HepG2 (cell line): ENCODE results near the gene IRGQ. TPM values are rescaled to one million over a fixed set of nuclear protein-coding genes. Genes with fewer than 3 reads are reported as not detected.

Source experiments
- AGO2 ChIP-seq: fragments of 200-400 bp; formaldehyde crosslinking; optimal IDR thresholded peaks from 2 replicates; pipeline ENCODE3; 2017; ENCODE audit warnings: mild to moderate bottlenecking, low read depth, low read length, moderate library complexity
- ARNT ChIP-seq: fragments of 450-650 bp; IDR thresholded peaks from 2 replicates; pipeline ENCODE4 v1.6.1; 2017
- DR1 ChIP-seq: sonication (generic); formaldehyde crosslinking; IDR thresholded peaks from 2 replicates; pipeline ENCODE4 v1.8.0; 2021; ENCODE audit warnings: mild to moderate bottlenecking, missing genetic modification reagents, inconsistent platforms
- EED ChIP-seq: sonication (generic); formaldehyde crosslinking; IDR thresholded peaks from 2 replicates; pipeline ENCODE4 v1.5.0; 2020; ENCODE audit warnings: mild to moderate bottlenecking, missing genetic modification reagents
- HDAC2 ChIP-seq: sonication (generic); formaldehyde crosslinking; IDR thresholded peaks from 2 replicates; pipeline ENCODE4 v1.4.0; 2020; ENCODE audit warnings: missing genetic modification reagents
- MATR3 ChIP-seq: sonication (generic); formaldehyde crosslinking; IDR thresholded peaks from 2 replicates; pipeline ENCODE4 v1.4.0; 2020; ENCODE audit warnings: missing genetic modification reagents
- MIXL1 ChIP-seq: IDR thresholded peaks from 2 replicates; pipeline ENCODE4 v1.6.1; 2016
- MLXIP ChIP-seq: sonication (generic); formaldehyde crosslinking; IDR thresholded peaks from 2 replicates; pipeline ENCODE4 v1.9.0; 2021; ENCODE audit warnings: missing genetic modification reagents, borderline replicate concordance
- MYNN ChIP-seq: sonication (generic); formaldehyde crosslinking; IDR thresholded peaks from 2 replicates; pipeline ENCODE4 v1.4.0; 2020; ENCODE audit warnings: mild to moderate bottlenecking, low read depth, missing genetic modification reagents
- NAIF1 ChIP-seq: sonication (generic); formaldehyde crosslinking; IDR thresholded peaks from 2 replicates; pipeline ENCODE4 v1.5.0; 2020; ENCODE audit warnings: mild to moderate bottlenecking, missing genetic modification reagents, borderline replicate concordance
- PHF5A ChIP-seq: IDR thresholded peaks from one replicate; pipeline ENCODE4 v1.6.1; 2018; ENCODE audit warnings: low read depth, missing genetic modification reagents; ENCODE audit not compliant: unreplicated experiment
- RBAK ChIP-seq: sonication (generic); formaldehyde crosslinking; IDR thresholded peaks from 2 replicates; pipeline ENCODE4 v1.5.1; 2020; ENCODE audit warnings: mild to moderate bottlenecking, missing genetic modification reagents
- RFXAP ChIP-seq: sonication (generic); formaldehyde crosslinking; IDR thresholded peaks from 2 replicates; pipeline ENCODE4 v1.4.0; 2020; ENCODE audit warnings: missing genetic modification reagents, borderline replicate concordance
- SNAI1 ChIP-seq: sonication (generic); formaldehyde crosslinking; IDR thresholded peaks from 2 replicates; pipeline ENCODE4 v1.5.0; 2020; ENCODE audit warnings: mild to moderate bottlenecking, missing genetic modification reagents, borderline replicate concordance
- THYN1 ChIP-seq: sonication (generic); formaldehyde crosslinking; IDR thresholded peaks from 2 replicates; pipeline ENCODE4 v1.8.1; 2023; ENCODE audit warnings: low read depth, mild to moderate bottlenecking, moderate library complexity, missing genetic modification reagents, borderline replicate concordance
- ZKSCAN1 ChIP-seq: fragments of 150-350 bp; IDR thresholded peaks from 2 replicates; pipeline ENCODE4 v1.6.1; 2014; ENCODE audit warnings: low read length
- ZKSCAN5 ChIP-seq: sonication (generic); formaldehyde crosslinking; IDR thresholded peaks from 2 replicates; pipeline ENCODE4 v1.5.1; 2020; ENCODE audit warnings: mild to moderate bottlenecking, missing genetic modification reagents
- ZNF30 ChIP-seq: sonication (generic); formaldehyde crosslinking; IDR thresholded peaks from 2 replicates; pipeline ENCODE4 v1.5.0; 2020; ENCODE audit warnings: mild to moderate bottlenecking, missing genetic modification reagents
- ZNF564 ChIP-seq: sonication (generic); formaldehyde crosslinking; IDR thresholded peaks from 2 replicates; pipeline ENCODE4 v1.8.1; 2023; ENCODE audit warnings: mild to moderate bottlenecking, missing genetic modification reagents
- ZNF678 ChIP-seq: sonication (generic); formaldehyde crosslinking; IDR thresholded peaks from 2 replicates; pipeline ENCODE4 v1.4.0; 2020; ENCODE audit warnings: mild to moderate bottlenecking, missing genetic modification reagents
- ZNF777 ChIP-seq: sonication (generic); formaldehyde crosslinking; IDR thresholded peaks from 2 replicates; pipeline ENCODE4 v1.4.0; 2020; ENCODE audit warnings: missing genetic modification reagents
- polyA plus RNA-seq, 8 experiments: library from polyadenylated mRNA; depleted of rRNA in 3 of 8; stranded (reverse) in 7 of 8; unstranded in 1 of 8; fragments of >200 nt; fragmentation: Illumina TruSeq in 4 of 8; extraction: Trizol in 4 of 8; gene quantifications; 2 replicates each; pipeline versions ENCODE4 v1.2.1 to v1.2.3, GENCODE V29; 2011 to 2016; ENCODE audit warnings: low read depth in 4 of 8, missing spikeins in 1 of 8, mixed read lengths in 1 of 8; ENCODE audit not compliant: insufficient read depth in 1 of 8
- total RNA-seq, 5 experiments: library from RNA; depleted of rRNA; stranded (reverse); fragments of >200 nt; fragmentation: Illumina TruSeq; extraction: Trizol; gene quantifications; 2 replicates each; pipeline ENCODE4 v1.2.3, GENCODE V29; 2016; ENCODE audit warnings: low read depth in 1 of 5
- TF ChIP-seq, protein P1 (sequence below): sonication (generic); formaldehyde crosslinking; IDR thresholded peaks from 2 replicates; pipeline ENCODE4 v1.4.0; 2020; ENCODE audit warnings: missing genetic modification reagents
- TF ChIP-seq, protein P2 (sequence below): IDR thresholded peaks from 2 replicates; pipeline ENCODE4 v1.6.1; 2016; ENCODE audit warnings: missing compliant biosample characterization, missing genetic modification reagents, borderline replicate concordance

Gene IRGQ
- total and polyA plus RNA-seq, 2 of the 13 experiments (the other 11 are each of a cell fraction or from before 2014, with no cell fraction given) = 11.6 to 12.4 TPM

DNA sequence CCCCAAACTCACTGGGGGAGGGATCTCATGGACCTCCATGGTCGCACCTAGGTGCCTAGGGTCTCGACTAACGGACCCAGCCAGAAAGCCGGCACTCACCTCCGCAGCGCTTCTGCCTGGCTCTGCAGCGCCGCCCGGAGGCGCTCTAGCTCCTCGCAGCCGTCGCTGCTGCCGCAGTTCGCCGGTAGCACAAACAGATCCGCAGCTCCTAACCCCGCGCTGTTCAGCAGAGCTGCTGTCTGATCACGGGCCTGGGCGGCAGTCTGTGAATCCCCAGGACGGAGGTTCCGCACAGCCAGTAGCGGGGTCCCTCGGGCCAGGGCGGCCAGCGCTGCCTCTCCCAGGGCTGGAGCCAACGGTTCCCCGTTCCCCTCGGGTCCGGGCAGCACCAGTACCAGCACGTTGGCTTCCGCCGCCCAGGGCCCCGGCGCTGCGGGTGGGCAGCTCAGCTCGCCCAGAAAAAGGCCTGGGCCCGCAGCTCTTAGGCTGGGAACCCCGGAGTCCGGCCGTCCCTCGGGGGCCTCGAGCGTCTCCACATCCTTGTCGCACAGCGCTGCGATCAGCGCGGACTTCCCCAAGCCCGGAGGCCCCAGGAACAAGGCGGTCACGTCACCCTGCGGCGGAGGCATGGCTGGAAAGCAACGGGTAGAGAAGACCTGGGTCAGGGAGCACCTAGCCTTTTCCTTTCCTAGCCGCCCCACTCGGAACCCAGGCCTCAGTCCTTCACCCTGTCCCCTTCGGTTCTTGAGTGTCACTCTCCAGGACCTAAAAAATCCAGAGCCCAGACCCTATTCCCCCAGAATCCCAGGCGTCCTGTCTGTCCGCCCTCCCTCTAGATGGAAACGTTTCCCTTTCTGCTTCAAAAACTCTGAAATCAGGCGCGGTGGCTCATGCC lies 977 bp downstream of the IRGQ start (continued):
- TF ChIP-seq, protein P1, sequence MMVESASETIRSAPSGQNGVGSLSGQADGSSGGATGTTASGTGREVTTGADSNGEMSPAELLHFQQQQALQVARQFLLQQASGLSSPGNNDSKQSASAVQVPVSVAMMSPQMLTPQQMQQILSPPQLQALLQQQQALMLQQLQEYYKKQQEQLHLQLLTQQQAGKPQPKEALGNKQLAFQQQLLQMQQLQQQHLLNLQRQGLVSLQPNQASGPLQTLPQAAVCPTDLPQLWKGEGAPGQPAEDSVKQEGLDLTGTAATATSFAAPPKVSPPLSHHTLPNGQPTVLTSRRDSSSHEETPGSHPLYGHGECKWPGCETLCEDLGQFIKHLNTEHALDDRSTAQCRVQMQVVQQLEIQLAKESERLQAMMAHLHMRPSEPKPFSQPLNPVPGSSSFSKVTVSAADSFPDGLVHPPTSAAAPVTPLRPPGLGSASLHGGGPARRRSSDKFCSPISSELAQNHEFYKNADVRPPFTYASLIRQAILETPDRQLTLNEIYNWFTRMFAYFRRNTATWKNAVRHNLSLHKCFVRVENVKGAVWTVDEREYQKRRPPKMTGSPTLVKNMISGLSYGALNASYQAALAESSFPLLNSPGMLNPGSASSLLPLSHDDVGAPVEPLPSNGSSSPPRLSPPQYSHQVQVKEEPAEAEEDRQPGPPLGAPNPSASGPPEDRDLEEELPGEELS (CRISPR knock-in tag) = no peak
- TF ChIP-seq MATR3 (CRISPR knock-in tag) (no peak), MIXL1 (CRISPR knock-in tag) (no peak), RBAK (no peak), RFXAP (CRISPR knock-in tag) (no peak), NAIF1 (no peak), MLXIP (no peak), ZNF678 (CRISPR knock-in tag) (no peak), EED (peak; percentile 74; the same call in 1 of the 2 replicates), THYN1 (no peak), ZNF777 (CRISPR knock-in tag) (no peak), ZNF564 (CRISPR knock-in tag) (peak; percentile 92), HDAC2 (CRISPR knock-in tag) (no peak; the same call in 1 of the 2 replicates), AGO2 (peak; percentile 51), ZNF30 (CRISPR knock-in tag) (no peak), ARNT (no peak), SNAI1 (CRISPR knock-in tag) (no peak), PHF5A (CRISPR knock-in tag) (no peak), ZKSCAN5 (CRISPR knock-in tag) (no peak), MYNN (CRISPR knock-in tag) (no peak), DR1 (CRISPR knock-in tag) (no peak), ZKSCAN1 (no peak)
- TF ChIP-seq, protein P2, sequence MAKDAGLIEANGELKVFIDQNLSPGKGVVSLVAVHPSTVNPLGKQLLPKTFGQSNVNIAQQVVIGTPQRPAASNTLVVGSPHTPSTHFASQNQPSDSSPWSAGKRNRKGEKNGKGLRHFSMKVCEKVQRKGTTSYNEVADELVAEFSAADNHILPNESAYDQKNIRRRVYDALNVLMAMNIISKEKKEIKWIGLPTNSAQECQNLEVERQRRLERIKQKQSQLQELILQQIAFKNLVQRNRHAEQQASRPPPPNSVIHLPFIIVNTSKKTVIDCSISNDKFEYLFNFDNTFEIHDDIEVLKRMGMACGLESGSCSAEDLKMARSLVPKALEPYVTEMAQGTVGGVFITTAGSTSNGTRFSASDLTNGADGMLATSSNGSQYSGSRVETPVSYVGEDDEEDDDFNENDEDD (CRISPR knock-in tag) = no peak
